ENCODE results near the gene LRRC8B. TPM values are rescaled to one million over a fixed set of nuclear protein-coding genes. Genes with fewer than 3 reads are reported as not detected.

Gene LRRC8B
- total RNA-seq, 4 donors from 2014 or later = 7.0 to 10.5 (median 8.7) TPM

- Histone ChIP-seq H3K9me3 (no peaks in the 10 kb centered on the region), H3K36me3 (peaks cover 0 to 9% (median 0%) of the 10 kb centered on the region in 4 donors), H3K4me3 (no peak overlapping the region), H3K27ac (no peak overlapping the region), H3K27me3 (no peaks in the 10 kb centered on the region), H3K4me1 (peaks cover 0 to 11% (median 0%) of the 10 kb centered on the region in 4 donors)
- in situ Hi-C loops (cut with MboI; ENCODE audit: low pct_ligation_motif_present in 1 of 4, low pct_unique_long_range_greater_than_20kb in 1 of 4, low sequenced_read_pairs in 3 of 4) (no loop called here), intact Hi-C loops (cut with DNase I; ENCODE audit: low total_unique reads) (no loop called here)
- DNase-seq = no peak
- no peak for TF ChIP-seq POLR2AphosphoS5 (IDR thresholded peaks at IDR 0.05)
- no peak for TF ChIP-seq EP300 (IDR thresholded peaks at IDR 0.05; ENCODE audit: low read depth)
- no peak for TF ChIP-seq POLR2A (IDR thresholded peaks at IDR 0.05)
- TF ChIP-seq, protein P1, sequence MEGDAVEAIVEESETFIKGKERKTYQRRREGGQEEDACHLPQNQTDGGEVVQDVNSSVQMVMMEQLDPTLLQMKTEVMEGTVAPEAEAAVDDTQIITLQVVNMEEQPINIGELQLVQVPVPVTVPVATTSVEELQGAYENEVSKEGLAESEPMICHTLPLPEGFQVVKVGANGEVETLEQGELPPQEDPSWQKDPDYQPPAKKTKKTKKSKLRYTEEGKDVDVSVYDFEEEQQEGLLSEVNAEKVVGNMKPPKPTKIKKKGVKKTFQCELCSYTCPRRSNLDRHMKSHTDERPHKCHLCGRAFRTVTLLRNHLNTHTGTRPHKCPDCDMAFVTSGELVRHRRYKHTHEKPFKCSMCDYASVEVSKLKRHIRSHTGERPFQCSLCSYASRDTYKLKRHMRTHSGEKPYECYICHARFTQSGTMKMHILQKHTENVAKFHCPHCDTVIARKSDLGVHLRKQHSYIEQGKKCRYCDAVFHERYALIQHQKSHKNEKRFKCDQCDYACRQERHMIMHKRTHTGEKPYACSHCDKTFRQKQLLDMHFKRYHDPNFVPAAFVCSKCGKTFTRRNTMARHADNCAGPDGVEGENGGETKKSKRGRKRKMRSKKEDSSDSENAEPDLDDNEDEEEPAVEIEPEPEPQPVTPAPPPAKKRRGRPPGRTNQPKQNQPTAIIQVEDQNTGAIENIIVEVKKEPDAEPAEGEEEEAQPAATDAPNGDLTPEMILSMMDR (IDR thresholded peaks at IDR 0.05) = no peak
- 85 to 94% methylated on average over 2 of the region's 2 CpGs for WGBS, 2 donors (ENCODE audit: low coverage in 1 of 2)
Observed at GRCh38 chr1:89578946-89579684, 54.5 kb downstream of the LRRC8B start.

- no peaks in the 10 kb centered on the region for H3K9me3 ChIP-seq
- no peak for DNase-seq
- 95 to 96% methylated on average over 7 of the region's 7 CpGs for WGBS, 2 donors (ENCODE audit: low coverage in 1 of 2)
- H3K27me3 ChIP-seq = no peaks in the 10 kb centered on the region
- peaks cover 0 to 17% (median 0%) of the 10 kb centered on the region in 4 donors for H3K36me3 ChIP-seq
- H3K4me1 ChIP-seq = peaks cover 0 to 3% (median 0%) of the 10 kb centered on the region in 4 donors
- in situ Hi-C loops (cut with MboI; ENCODE audit: low pct_ligation_motif_present in 1 of 4, low pct_unique_long_range_greater_than_20kb in 1 of 4, low sequenced_read_pairs in 3 of 4) = no loop called here
- intact Hi-C loops (cut with DNase I; ENCODE audit: low total_unique reads) = no loop called here
- TF ChIP-seq EP300 (IDR thresholded peaks at IDR 0.05; ENCODE audit: low read depth) (no peak), POLR2A (IDR thresholded peaks at IDR 0.05) (no peak), POLR2AphosphoS5 (IDR thresholded peaks at IDR 0.05) (no peak)
- TF ChIP-seq, protein P1 (IDR thresholded peaks at IDR 0.05) = no peak
- no peak overlapping the region for H3K4me3 ChIP-seq
- no peak overlapping the region for H3K27ac ChIP-seq
Observed at GRCh38 chr1:89580036-89580435, 55.4 kb downstream of the LRRC8B start.

DNA sequence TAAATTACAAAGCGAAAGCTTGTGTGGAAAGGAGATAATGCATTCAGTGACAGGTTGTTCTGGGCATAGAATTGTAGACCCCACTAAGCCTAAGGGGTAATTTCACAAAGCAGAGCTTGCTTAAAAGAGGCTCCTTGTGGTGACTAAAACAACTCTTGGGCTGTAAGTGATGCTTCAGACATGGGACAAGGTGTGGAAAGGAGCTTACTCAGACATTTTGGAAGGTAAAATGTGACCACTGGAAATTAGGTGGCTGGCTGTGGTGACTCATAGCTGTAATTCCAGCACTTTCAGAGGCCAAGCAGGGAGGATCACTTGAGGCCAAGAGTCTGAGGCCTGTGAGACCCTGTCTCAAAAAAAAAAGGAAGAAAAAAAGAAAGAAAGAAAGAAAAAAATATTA, 57.2 kb downstream of the LRRC8B start:
- H3K27me3 ChIP-seq = no peaks in the 10 kb centered on the region
- H3K27ac ChIP-seq = no peak overlapping the region
- TF ChIP-seq POLR2A (IDR thresholded peaks at IDR 0.05) = no peak
- TF ChIP-seq POLR2AphosphoS5 (IDR thresholded peaks at IDR 0.05) = no peak
- TF ChIP-seq, protein P1 (IDR thresholded peaks at IDR 0.05) = no peak
- no peak overlapping the region for H3K4me3 ChIP-seq
- DNase-seq = no peak
- no peaks in the 10 kb centered on the region for H3K9me3 ChIP-seq
- intact Hi-C loops (cut with DNase I; ENCODE audit: low total_unique reads) (no loop called here), in situ Hi-C loops (cut with MboI; ENCODE audit: low pct_ligation_motif_present in 1 of 4, low pct_unique_long_range_greater_than_20kb in 1 of 4, low sequenced_read_pairs in 3 of 4) (no loop called here)
- H3K4me1 ChIP-seq = no peaks in the 10 kb centered on the region
- WGBS, 2 donors (ENCODE audit: low coverage in 1 of 2) = 98 to 100% methylated on average over 1 of the region's 1 CpG
- H3K36me3 ChIP-seq = peaks cover 0 to 17% (median 0%) of the 10 kb centered on the region in 4 donors

- H3K9me3 ChIP-seq = no peaks in the 10 kb centered on the region
- peaks cover 0 to 17% (median 0%) of the 10 kb centered on the region in 4 donors for H3K36me3 ChIP-seq
- no peak overlapping the region for H3K27ac ChIP-seq
- no peak overlapping the region for H3K4me3 ChIP-seq
- TF ChIP-seq EP300 (IDR thresholded peaks at IDR 0.05; ENCODE audit: low read depth) (no peak), POLR2A (IDR thresholded peaks at IDR 0.05) (no peak), POLR2AphosphoS5 (IDR thresholded peaks at IDR 0.05) (no peak)
- TF ChIP-seq, protein P1 (IDR thresholded peaks at IDR 0.05) = no peak
- in situ Hi-C loops (cut with MboI; ENCODE audit: low pct_ligation_motif_present in 1 of 4, low pct_unique_long_range_greater_than_20kb in 1 of 4, low sequenced_read_pairs in 3 of 4) (no loop called here), intact Hi-C loops (cut with DNase I; ENCODE audit: low total_unique reads) (no loop called here)
- DNase-seq = no peak
- WGBS, 2 donors (ENCODE audit: low coverage in 1 of 2) = 90 to 91% methylated on average over 4 to 9 of the region's 9 CpGs
- no peaks in the 10 kb centered on the region for H3K4me1 ChIP-seq
- H3K27me3 ChIP-seq = no peaks in the 10 kb centered on the region
Observed at GRCh38 chr1:89582571-89582970, 57.9 kb downstream of the LRRC8B start.
